ENCODE measurements around the gene DCLRE1A.

The DCLRE1A gene

DNA sequence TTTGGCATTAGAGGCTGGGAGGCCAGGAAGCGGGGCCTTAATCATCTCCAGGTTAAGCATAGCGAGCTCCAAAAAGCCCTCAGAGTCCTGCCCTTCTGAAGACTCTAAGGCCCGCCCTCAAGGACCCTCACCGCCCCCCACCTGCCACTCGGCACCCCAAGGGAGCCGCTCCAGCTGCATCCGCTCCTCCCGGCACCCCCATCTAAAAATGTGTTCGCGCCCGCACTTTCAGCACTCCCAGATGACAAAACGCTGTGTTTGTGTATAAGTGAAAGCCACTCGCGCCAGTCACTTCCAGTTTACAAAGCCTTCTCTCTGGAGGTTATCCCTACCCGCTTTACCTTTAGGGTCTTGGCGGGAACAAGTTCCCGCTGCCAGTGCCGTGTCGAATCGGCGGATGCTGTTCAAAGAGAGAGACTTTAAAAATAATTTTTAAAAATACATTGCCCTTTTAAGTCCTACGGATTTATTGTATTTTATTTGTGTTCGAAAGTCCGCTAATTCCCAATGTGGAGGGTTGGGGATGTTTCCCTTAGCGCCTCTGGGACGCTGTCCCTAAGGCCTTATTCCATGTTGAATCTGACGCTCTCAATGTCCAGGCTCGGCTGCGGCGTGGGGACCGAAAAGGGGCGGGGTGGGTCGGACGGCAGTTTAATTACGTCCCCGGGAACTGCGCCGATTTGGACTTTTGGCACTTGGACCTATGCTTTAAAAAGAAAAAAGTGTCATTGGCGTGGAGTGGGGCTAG lies at the start of gene DCLRE1A, which contains the start of gene NHLRC2:
Gene DCLRE1A, minus strand, starts transcription at position 70 of the 748 bp plus-strand sequence. CDS start 900 bp downstream, outside the sequence.
Gene NHLRC2, plus strand, starts transcription at position 649 of the 748 bp plus-strand sequence. CDS start 212 bp downstream, outside the sequence.
- peak; percentile 55 to 63 for DNase-seq

GRCh38 chr10:113899952-113900598 lies 46.2 kb upstream of the DCLRE1A start:
- no peak for DNase-seq

DNA sequence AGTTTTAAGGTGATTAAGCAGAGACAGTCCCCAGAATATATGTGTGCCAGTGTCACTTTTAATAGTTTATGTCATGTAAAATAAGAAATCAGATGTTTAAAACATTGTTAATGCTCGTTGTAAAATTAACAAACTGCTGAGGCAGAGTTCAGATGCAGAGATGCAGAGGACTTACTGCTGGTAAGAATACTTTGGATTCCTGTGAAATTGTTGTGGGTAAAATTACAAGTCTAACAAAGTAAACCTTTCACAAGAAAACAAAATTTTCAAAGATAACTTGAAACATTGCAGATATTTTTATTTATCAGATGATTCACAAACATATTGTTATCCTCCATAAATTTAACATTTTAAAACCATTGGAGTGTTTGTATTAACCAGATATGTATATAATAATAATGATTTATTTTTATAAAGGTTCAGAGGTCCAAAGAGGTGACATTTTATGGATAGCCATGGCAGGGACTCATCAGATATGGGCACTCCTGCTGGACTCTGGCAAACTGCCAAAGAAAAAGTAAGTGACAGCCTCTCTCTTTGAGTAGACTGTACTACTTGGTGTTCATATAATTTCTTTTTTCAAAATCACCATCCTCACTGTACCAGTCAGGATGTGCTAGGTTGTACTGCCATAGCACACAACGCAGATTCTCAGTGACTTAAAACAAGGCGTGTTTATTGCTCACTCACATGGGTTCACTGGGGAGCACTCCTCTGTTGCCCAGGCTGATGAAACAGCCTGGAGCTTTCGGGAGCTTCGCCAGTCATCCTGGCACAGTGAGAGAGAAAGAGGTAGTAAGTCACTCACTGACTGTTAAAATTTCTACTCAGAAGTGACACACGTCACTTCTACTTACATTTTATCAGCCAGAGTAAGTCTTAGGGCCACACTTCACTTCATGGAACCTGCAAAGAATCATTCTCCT lies 44.1 kb upstream of the DCLRE1A start:
- DNase-seq, result no peak

DNA sequence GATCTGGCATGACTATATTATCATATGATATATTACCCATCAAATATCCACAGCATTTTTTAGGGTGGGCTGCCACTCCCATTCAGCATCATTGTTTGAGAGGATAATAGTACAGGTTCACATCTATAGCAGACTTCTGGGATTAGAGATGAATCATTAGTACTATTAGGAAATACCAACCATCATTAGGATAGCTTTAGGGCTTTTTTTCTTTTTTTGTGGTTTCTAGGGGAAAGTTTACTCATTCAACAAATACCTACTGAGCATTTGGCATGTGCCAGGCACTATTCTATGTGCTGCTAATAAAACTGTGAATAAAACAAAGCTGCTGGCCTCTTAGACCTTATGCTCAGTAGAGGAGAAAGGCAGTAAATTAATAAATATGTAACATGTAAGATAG lies 41.1 kb upstream of the DCLRE1A start:
- no peak for DNase-seq

DNA sequence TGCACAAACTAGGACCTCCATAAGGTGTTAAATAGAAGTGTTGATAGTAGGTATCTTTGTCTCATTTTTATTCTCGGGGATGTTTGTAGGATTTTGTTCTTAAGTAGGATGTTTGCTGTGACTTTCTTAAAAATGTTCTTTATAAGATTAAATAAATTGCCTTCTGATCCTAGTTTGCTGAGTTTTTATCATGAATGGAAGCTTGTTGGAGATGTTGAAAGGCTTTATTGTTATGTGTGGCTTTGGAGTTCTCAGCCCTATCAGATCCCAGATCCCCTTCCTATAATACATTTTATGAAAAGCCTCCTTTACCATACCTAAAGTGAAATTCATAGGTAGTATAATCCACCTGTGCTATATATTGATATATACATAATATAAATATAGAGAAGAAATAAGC lies 40.7 kb upstream of the DCLRE1A start:
- no peak for DNase-seq

DNA sequence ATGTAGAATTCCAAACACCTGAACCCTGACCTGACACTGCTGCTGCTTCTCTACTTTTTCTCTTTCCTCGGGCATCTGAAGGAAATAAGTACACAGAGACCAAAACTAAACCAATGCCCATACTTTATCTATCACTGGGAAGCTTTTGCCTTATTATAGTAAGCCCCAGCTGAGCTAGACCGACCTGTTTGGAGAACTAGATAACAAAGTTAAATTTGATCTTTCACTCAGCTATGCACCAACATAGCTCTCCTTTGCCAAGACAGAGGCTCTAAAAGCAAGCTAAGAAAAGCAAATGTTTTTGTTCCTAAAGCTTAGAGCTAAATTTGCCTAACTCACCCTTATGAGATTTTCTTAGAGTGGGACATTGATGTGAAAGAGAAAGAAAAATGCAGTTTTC lies 39.7 kb upstream of the DCLRE1A start:
- DNase-seq, result no peak

GRCh38 chr10:113891476-113891875 lies 37.6 kb upstream of the DCLRE1A start:
- no peak for DNase-seq

GRCh38 chr10:113890769-113891168 lies 36.9 kb upstream of the DCLRE1A start:
- no peak for DNase-seq

- DNase-seq, result no peak
These were observed 36.0 kb upstream of the DCLRE1A start for GRCh38 chr10:113889911-113890310.

DNA sequence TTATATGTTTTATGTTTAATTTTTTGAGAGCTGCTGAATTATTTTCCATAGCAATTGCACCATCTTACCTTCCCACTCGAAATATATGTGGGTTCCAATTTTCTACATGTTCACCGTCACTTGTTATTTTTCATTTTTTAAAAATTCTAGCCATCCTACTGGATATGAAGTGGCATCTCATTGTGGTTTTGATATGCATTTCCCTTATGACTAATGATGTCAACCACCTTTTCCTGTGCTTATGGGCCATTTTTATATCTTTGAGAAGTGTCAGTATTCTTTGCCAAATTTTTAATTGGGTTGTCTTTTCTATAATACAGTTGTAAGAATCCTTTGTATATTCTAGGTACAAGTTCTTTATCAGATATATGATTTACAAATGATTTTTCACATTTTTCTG lies 28.4 kb upstream of the DCLRE1A start:
- no peak for DNase-seq

- no peak for DNase-seq
These were observed 26.4 kb upstream of the DCLRE1A start for GRCh38 chr10:113880236-113880635.

GRCh38 chr10:113879691-113880090 lies 25.8 kb upstream of the DCLRE1A start:
- no peak for DNase-seq

GRCh38 chr10:113876461-113876860 lies 22.6 kb upstream of the DCLRE1A start:
- DNase-seq, result no peak

DNA sequence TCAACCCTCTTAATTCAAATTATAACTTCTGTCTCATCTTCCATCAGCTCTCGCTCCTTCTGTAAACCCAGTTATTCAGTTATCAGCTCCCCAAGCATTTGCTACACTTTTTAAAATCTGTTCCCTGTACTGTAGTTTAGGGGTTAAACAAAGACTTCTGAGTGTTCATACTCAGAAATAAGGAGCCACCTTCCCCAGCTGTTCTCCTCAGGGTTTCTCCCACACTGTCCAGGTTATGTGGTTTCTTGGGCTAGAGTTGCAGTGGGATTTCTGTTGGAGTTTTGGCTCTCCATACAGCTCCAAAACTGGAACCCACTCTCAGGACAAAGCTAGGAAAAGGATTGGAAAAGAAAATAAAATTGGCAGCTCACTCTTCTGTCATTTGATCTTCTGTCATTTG lies 21.3 kb upstream of the DCLRE1A start:
- no peak for DNase-seq

GRCh38 chr10:113872139-113873030 lies 18.5 kb upstream of the DCLRE1A start:
- no peak for DNase-seq

DNA sequence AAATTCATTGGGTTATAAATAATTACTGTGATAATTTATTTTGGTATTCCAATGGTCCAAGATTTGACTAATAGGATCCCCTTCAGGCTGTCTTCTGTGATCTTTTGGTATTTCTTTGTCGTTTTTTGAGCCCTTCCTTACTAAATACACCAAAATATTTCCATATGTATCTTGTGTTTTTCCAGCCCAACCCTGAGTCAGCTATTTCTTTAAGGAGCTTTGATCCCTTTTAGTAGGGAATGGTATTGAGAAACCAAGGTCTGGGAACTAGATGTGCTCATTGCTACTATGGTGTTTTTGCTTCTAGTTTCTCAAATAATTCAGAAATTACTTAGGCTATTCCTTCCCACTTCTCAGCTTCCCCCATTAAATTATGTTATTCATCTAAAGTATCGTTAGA lies 15.9 kb upstream of the DCLRE1A start:
- no peak for DNase-seq

GRCh38 chr10:113867904-113868303 lies 14.0 kb upstream of the DCLRE1A start:
- DNase-seq, result no peak

DNA sequence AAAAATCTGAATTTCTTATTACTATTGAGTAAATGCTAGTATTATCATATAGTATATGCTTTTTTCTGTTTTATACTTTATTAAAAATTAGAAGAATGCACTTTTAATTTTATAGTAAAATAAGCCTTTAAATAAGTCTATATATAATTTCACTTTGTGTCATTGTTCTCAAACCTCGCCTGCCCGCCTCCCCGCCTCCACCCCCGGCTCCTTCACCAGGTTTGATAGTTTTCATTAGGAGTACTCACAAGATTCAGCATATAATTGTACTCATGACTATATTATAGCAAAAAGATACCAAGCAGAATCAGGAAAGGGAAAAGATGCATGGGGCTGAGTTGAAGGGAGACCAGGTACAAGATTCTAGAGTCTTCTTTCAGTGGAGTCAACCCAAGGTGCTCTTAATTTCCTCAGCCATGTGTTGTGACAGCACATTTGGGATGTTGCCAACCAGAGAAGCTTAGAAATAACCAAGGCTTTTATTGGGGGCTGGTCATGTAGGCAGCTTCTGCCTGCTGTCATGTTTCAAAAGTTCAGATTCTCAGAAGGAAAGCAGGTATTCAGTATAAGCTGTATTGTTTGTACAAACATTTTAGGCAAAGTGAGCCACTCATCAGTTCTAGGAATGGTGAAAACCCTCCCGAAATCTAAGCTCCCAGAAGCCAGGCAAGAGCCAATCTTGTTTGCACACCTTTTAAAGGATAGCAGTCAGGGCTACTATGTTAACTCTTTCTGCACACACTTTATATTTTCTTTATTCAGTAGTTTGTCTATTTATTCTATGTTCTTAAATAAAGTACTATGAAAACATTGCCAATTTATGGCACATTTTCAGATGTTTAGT lies 12.9 kb upstream of the DCLRE1A start:
- DNase-seq, result no peak

GRCh38 chr10:113865901-113866300 lies 12.0 kb upstream of the DCLRE1A start:
- DNase-seq, result no peak

DNA sequence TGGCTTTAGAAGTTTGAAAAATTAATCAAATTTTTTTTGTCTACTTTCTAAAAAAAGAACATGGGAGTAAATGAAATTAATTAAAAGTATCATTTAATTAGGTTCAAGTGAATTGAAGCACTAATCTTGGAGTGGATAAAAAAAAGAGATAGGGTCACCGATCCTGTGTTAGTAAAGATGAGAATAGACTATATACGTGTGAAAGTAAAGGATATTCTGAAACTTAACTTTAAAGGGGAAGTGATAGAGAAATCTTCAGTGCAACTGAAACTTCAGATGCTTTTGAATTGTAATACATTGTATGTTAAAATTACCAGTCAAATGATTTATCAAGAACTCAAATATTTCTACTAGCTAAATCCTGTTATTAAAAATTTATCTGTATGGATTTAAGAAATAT lies 5.4 kb upstream of the DCLRE1A start:
- DNase-seq, result no peak

DNA sequence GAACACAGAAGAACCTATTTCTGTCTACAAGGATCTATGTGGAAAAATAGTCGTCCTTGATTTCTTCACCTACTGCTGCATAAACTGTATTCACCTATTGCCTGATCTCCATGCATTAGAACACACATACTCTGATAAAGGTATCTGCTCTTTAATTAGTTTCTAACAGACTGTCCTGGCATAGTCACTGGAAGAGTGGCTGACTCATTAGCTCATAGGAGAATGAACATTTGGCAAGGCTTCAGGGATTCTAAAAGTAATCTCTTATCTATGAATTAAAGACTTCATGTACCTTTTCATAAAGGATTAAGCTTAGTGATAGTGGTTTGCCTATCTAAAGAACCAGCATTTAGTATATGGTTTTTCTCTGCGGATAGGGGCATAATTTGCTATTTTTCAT lies 4.7 kb upstream of the DCLRE1A start:
- DNase-seq, result no peak
